Measurements from ENCODE around the gene CD164. TPM values are rescaled to one million over a fixed set of nuclear protein-coding genes. Genes with fewer than 3 reads are reported as not detected.

Gene CD164
- total and polyA plus RNA-seq, 2 of the 4 experiments (the other 2 are of a cell fraction): 146 to 150 TPM

- intact Hi-C loops (cut with micrococcal nuclease) (loop anchor here (5.0 to 10.0 kb wide), 4 partner anchors 314 to 824 kb away; partner anchors contain the start of genes AK9 and FIG4), dilution Hi-C loops (cut with HindIII; ENCODE audit: low sequenced_read_pairs, unreplicated experiment) (no loop called here), in situ Hi-C loops (cut with MboI; ENCODE audit: low sequenced_read_pairs) (loop anchor here (25.0 kb wide), 2 partner anchors 194 to 844 kb away; no protein-coding TSS in a partner anchor)
- Histone ChIP-seq H3K23ac (ENCODE audit: low read depth, low read length) (peak overlapping the region; percentile 76), H2BK15ac (ENCODE audit: low read depth, low read length) (no peak overlapping the region), H3K9ac (ENCODE audit: low read depth, low read length) (peak overlapping the region; percentile 92), H2AFZ (replicated peaks; ENCODE audit: low read length, poor library complexity) (peak overlapping the region; percentile 99), H3K9me1 (ENCODE audit: insufficient read depth, low read length) (no peaks in the 10 kb centered on the region; the same call in 1 of the 2 replicates), H2BK20ac (ENCODE audit: low read depth, low read length) (no peak overlapping the region), H2BK5ac (ENCODE audit: low read depth, low read length, poor library complexity, severe bottlenecking) (peak overlapping the region; percentile 93), H3K27me3 (ENCODE audit: control insufficient read depth, insufficient read depth, low read length) (peaks cover 4% of the 10 kb centered on the region), H3K4me1 (ENCODE audit: control insufficient read depth, insufficient read depth, low read length) (no peaks in the 10 kb centered on the region), H3K56ac (ENCODE audit: extremely low read depth, insufficient read depth, low read length) (peak overlapping the region; percentile 79), H3K9me3 (ENCODE audit: control insufficient read depth, insufficient read depth, low read length) (no peaks in the 10 kb centered on the region), H3K4me2 (ENCODE audit: low read depth, low read length) (peak overlapping the region; percentile 92), H4K20me1 (ENCODE audit: insufficient read depth, low read length) (peaks cover 52% of the 10 kb centered on the region), H3K27ac (ENCODE audit: insufficient read depth, low read length) (peak overlapping the region; percentile 98), H3K18ac (ENCODE audit: low read depth, low read length) (peak overlapping the region; percentile 26), H3K14ac (replicated peaks; ENCODE audit: low read depth, low read length) (peak overlapping the region; percentile 73), H4K91ac (ENCODE audit: insufficient read depth, low read depth, low read length) (no peak overlapping the region), H3K4ac (ENCODE audit: low read depth, low read length) (peak overlapping the region; percentile 74), H4K5ac (ENCODE audit: low read depth, low read length) (no peak overlapping the region), H3K36me3 (ENCODE audit: control insufficient read depth, insufficient read depth, low read length) (peaks cover 9% of the 10 kb centered on the region), H2AK5ac (ENCODE audit: low read depth, low read length) (0 out of 2 replicates have a peak overlapping the region, but pooled peaks have one; percentile 32), H2BK120ac (ENCODE audit: low read depth, low read length) (no peak overlapping the region), H2AK9ac (replicated peaks; ENCODE audit: low read depth, low read length, poor library complexity) (peak overlapping the region; percentile 97), H4K8ac (ENCODE audit: low read depth in 2 of 2, low read length in 2 of 2) (peak overlapping the region in 1 of 2 experiments; percentile 71; a peak in 2 of 4 replicates), H3K79me1 (ENCODE audit: low read depth in 1 of 2, low read length in 2 of 2) (peaks cover 14 to 36% of the 10 kb centered on the region in 2 experiments), H3K4me3 (ENCODE audit: insufficient read depth, low read depth, low read length) (peak overlapping the region; percentile 64)
- BruUV-seq (replicated peaks): no TSS peak
- ChIA-PET POLR2A (ENCODE audit: unreplicated experiment) (no interaction called here), CTCF (no interaction called here)
- no peak for ATAC-seq (ENCODE audit: low read depth)
- TF ChIP-seq RCOR1 (IDR thresholded peaks at IDR 0.05; ENCODE audit: insufficient replicate concordance, low read length) (no peak), BHLHE40 (IDR thresholded peaks at IDR 0.05; ENCODE audit: low read depth, low read length) (no peak), RFX5 (IDR thresholded peaks at IDR 0.05; ENCODE audit: low read depth, low read length) (no peak), ELK1 (IDR thresholded peaks at IDR 0.05; ENCODE audit: borderline replicate concordance, low read depth, low read length) (no peak), FOS (IDR thresholded peaks at IDR 0.05; ENCODE audit: low read depth, low read length) (no peak), MXI1 (IDR thresholded peaks at IDR 0.05; ENCODE audit: borderline replicate concordance, low read depth, low read length) (no peak), MAZ (IDR thresholded peaks at IDR 0.05; ENCODE audit: borderline replicate concordance, low read depth, low read length) (no peak)
- 0% methylated on average over 5 of the region's 25 CpGs; no CpG with 5 or more reads in 1 of the 2 experiments for WGBS, 2 experiments (ENCODE audit: extremely low coverage in 2 of 2, insufficient read length in 1 of 2)
- DNase-seq: peak; percentile 20
Measured at GRCh38 chr6:109381061-109381746, 1.1 kb downstream of the CD164 start.
